Measurements from ENCODE around the gene HES1.

The HES1 gene

DNA sequence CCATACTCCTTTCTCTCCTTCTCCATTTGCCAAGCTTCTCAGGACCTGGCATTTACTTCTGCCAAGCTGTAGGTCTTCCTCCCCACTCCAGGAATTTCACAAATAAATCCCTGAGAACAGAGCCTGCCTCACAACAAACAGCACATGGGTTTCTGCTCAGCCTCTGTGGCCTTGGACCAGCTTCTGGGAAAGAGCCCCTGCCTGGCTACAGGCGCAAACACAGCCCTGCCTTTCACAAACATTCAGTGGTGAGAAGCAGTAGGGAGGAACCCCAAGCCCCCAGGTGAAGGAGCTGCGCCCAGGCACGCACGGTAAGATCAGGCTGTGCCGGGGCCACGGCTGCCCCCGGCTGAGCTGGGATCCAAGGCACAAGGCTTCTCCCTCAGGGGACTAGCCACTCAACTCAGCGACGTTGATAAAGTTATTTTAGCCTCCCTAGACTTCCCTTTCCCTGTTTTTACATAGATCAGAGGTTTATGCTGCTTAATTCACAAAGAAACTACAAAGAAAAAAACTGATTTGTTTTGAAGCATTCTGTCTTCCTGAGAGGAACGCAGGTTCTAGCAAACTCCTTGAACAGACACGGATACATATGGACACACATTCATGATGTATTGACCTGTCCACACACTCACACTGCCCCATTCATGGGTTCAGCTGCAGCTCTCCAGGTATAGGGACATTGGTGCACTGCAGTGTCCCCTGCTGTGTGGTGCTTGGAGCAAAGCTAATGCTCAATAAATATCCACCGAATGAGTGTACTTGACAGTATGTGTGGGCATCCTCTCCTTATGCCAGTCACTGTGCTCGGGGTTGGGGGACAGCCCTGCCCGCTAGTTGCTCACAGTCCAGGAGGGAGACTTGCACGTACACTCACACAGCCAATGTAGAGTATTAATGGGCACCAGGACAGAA, 25.4 kb downstream of the HES1 start:
- TF ChIP-seq, protein P1, sequence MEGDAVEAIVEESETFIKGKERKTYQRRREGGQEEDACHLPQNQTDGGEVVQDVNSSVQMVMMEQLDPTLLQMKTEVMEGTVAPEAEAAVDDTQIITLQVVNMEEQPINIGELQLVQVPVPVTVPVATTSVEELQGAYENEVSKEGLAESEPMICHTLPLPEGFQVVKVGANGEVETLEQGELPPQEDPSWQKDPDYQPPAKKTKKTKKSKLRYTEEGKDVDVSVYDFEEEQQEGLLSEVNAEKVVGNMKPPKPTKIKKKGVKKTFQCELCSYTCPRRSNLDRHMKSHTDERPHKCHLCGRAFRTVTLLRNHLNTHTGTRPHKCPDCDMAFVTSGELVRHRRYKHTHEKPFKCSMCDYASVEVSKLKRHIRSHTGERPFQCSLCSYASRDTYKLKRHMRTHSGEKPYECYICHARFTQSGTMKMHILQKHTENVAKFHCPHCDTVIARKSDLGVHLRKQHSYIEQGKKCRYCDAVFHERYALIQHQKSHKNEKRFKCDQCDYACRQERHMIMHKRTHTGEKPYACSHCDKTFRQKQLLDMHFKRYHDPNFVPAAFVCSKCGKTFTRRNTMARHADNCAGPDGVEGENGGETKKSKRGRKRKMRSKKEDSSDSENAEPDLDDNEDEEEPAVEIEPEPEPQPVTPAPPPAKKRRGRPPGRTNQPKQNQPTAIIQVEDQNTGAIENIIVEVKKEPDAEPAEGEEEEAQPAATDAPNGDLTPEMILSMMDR (IDR thresholded peaks at IDR 0.05): no peak

DNA sequence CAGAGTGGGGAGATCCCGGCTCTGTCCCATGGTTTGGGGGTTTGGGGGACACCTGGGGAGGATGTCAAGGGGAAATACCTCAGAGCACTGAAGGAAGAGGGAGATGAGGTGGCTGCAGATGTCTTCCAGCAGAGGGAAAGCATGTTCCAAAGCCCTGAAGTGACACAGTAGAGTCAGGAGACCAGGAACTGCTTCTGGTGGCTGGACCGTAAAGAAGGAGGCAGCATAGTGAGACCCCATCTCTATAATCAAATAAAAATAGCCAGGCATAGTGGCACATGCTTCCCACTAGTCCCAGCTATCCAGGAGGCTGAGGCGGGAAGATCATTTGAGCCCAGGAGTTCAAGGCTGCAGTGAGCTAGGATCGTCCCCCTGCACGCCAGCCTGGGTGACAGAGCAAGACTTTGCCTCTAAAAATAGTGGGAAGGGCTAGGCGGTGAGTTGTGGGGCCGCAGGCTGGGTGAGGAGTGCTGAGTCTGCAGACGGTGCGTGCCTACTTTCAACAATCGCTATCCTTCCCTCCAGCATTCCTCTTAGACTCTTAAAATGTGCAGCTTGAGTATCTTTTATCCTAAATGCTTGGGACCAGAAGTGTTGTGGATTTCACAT, 26.2 kb downstream of the HES1 start:
- TF ChIP-seq, protein P1 (IDR thresholded peaks at IDR 0.05): no peak

DNA sequence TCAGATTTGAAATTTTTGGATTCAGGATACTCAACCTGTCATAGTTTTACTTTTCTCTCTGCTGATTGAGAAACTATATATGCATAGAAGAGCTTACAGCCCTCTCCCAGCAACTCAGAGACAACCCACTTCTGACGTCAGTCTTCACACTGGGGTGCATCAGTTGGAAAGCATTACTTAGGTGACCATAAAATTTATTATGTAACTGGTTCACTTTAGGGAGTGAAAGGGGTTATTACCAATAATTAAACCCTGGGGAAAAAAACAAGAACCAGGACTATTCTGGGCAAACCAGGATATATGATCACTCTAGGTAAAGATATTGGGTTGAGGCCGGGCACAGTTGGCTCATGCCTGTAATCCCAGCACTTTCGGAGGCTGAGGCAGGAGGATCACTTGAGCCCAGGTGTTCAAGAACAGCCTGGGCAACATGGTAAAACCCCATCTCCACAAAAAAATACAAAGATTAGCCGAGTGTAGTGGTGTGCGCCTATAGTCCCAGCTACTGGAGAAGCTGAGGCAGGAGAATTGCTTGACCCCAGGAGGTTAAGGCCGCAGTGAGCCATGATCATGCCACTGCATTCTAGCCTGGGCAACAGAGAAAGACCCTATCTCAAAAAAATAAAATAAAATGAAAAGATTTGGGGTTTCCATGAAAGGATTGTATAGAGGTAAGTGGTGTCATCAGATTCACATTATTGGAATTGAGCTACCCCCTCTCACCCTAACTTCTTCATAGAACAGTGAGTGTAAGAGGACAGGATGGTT, 27.1 kb downstream of the HES1 start:
- TF ChIP-seq, protein P1 (IDR thresholded peaks at IDR 0.05): no peak

DNA sequence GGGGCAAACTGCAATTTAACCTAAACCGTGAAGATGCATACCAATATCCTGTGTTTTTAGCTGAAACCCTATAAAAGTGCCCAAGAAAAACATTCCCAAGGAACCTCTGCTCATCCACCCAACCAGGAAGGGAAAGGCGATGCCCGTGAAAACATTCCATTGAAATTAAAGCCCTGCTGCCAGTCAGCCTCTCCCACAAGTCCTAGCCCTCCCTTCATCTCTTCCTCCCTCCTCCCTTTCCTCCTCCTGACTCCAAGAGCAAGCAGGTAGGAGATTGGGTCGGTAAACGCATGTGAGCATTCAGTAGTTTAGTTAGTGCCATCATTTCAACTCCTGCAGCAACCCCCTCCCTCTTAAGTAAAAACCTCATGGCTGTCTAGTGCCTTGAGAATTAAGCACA, 27.7 kb downstream of the HES1 start:
- TF ChIP-seq, protein P1 (IDR thresholded peaks at IDR 0.05): no peak

DNA sequence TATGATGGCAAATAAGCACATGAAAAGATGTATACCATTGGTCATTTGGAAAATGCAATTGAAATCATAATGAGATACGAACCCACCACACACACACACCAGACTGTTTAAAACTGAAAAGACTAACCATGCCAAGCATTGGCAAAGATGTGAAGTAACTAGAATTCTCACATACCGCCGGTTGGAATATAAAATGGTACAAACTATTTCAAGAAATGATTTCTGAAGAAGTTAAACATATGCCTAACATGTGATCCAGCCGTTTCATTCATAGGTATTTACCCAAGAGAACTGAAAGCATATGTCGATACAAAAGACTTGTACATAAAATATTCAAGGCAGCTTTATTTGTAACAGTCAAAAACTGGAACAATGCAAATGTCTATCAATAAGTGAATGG, 28.9 kb downstream of the HES1 start:
- TF ChIP-seq, protein P1 (IDR thresholded peaks at IDR 0.05): no peak

DNA sequence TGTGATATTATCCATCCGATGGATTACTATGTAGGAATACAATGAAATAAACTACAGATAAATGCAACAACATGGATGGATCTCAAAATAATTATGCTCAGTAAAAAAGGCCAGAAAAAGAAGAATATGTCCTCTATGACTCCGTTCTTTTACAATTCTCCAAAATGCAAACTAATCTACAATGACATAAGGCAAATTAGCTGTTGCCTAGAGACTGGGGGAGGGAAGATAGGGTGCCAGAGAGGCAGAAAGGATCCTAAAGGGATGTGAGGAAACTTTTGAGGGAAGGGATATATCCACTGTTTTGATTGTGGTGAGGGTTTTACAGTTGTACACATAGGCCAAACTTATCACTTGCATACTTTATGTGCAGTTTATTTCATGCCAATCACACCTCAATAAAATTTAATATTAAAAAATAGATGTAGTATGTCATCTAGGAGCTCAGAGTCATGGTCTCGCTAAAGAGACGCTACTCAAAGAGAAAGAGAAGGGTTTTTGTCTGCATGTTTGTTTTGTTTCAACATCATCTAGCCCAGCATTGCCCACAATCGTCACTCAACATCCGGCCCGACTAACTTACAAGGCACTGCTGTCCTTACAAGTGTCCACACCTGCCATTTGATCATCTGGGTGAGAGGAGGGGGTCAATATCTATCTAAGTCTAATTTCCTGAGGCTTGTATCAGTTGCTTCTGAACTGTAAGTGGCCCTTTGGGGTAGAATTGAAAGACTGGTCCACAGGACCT, 29.5 kb downstream of the HES1 start:
- TF ChIP-seq, protein P1 (IDR thresholded peaks at IDR 0.05): no peak
